GM23338 (cell line): Measurements from ENCODE around the gene ZNF513. TPM values are rescaled to one million over a fixed set of nuclear protein-coding genes. Genes with fewer than 3 reads are reported as not detected.

Source experiments
- ATAC-seq: fragments of 200-7000 bp; cut with Tn5 transposase; 3 replicates; pipeline ENCODE4 v1.9.1; 2020
- DNase-seq: peaks from one replicate; pipeline ENCODE4 v3.0.0-alpha.2; 2015; ENCODE audit warnings: low spot score
- H2AFZ ChIP-seq: fragments of 200-600 bp; sonication (generic); 2 replicates; pipeline ENCODE4 v1.8.0; 2016; ENCODE audit warnings: antibody characterized with exemption, mild to moderate bottlenecking, moderate library complexity
- H3F3A ChIP-seq: fragments of 200-600 bp; sonication (generic); replicated peaks from 2 replicates; pipeline ENCODE4 v1.8.0; 2017; ENCODE audit warnings: antibody characterized with exemption, mixed run types, low read depth
- H3K27ac ChIP-seq: fragments of 200-600 bp; sonication (generic); 2 replicates; pipeline ENCODE4 v1.6.1; 2016; ENCODE audit warnings: low read depth
- H3K27me3 ChIP-seq: fragments of 200-600 bp; sonication (generic); 2 replicates; pipeline ENCODE4 v1.8.0; 2016; ENCODE audit warnings: mild to moderate bottlenecking, mixed run types, moderate library complexity; ENCODE audit not compliant: insufficient read depth
- H3K36me3 ChIP-seq: fragments of 200-600 bp; sonication (generic); 2 replicates; pipeline ENCODE4 v1.8.0; 2016; ENCODE audit warnings: mild to moderate bottlenecking; ENCODE audit not compliant: insufficient read depth
- H3K4me1 ChIP-seq: fragments of 200-600 bp; sonication (generic); 2 replicates; pipeline ENCODE4 v1.8.0; 2016; ENCODE audit warnings: mild to moderate bottlenecking, moderate library complexity; ENCODE audit not compliant: insufficient read depth
- H3K4me2 ChIP-seq: fragments of 200-600 bp; sonication (generic); 2 replicates; pipeline ENCODE4 v1.7.1; 2017; ENCODE audit warnings: mixed run types
- H3K4me3 ChIP-seq: fragments of 200-600 bp; sonication (generic); 2 replicates; pipeline ENCODE4 v1.6.1; 2016; ENCODE audit warnings: mixed run types
- H3K79me2 ChIP-seq: fragments of 200-600 bp; sonication (generic); replicated peaks from 2 replicates; pipeline ENCODE4 v1.8.0; 2017; ENCODE audit warnings: mild to moderate bottlenecking; ENCODE audit not compliant: insufficient read depth
- H3K9me2 ChIP-seq: fragments of 200-600 bp; sonication (generic); 2 replicates; pipeline ENCODE4 v1.8.0; 2017; ENCODE audit not compliant: insufficient read depth
- H4K20me1 ChIP-seq: fragments of 200-600 bp; sonication (generic); replicated peaks from 2 replicates; pipeline ENCODE4 v1.8.0; 2017; ENCODE audit warnings: mild to moderate bottlenecking; ENCODE audit not compliant: insufficient read depth
- H3K27ac Mint-ChIP-seq: 2 replicates; pipeline ENCODE4 v1.8.0; 2020; ENCODE audit warnings: inconsistent platforms, mild to moderate bottlenecking, moderate library complexity, mixed read lengths
- H3K27me3 Mint-ChIP-seq: 3 replicates; pipeline ENCODE4 v1.8.0; 2022; ENCODE audit warnings: low read depth, mild to moderate bottlenecking, moderate library complexity, mixed read lengths, inconsistent platforms; ENCODE audit not compliant: insufficient read depth, poor library complexity
- H3K36me3 Mint-ChIP-seq: 3 replicates; pipeline ENCODE4 v1.8.0; 2021; ENCODE audit warnings: low read depth, mild to moderate bottlenecking, inconsistent platforms, moderate library complexity, mixed read lengths
- H3K4me1 Mint-ChIP-seq: 3 replicates; pipeline ENCODE4 v1.8.0; 2020; ENCODE audit warnings: mild to moderate bottlenecking, inconsistent platforms, mixed read lengths
- H3K4me3 Mint-ChIP-seq: 3 replicates; pipeline ENCODE4 v1.8.0; 2021; ENCODE audit warnings: moderate library complexity, mild to moderate bottlenecking, inconsistent platforms, mixed read lengths
- H3K9me3 Mint-ChIP-seq: 3 replicates; pipeline ENCODE4 v1.8.0; 2020; ENCODE audit warnings: moderate library complexity, mild to moderate bottlenecking, inconsistent platforms, mixed read lengths
- EZH2 ChIP-seq: fragments of 200-600 bp; sonication (generic); IDR thresholded peaks from one replicate; pipeline ENCODE4 v1.8.0; 2017; ENCODE audit warnings: antibody characterized with exemption, mild to moderate bottlenecking, low read depth; ENCODE audit not compliant: unreplicated experiment
- EZH2phosphoT487 ChIP-seq: fragments of 200-600 bp; sonication (generic); IDR thresholded peaks from one replicate; pipeline ENCODE4 v1.8.1; 2018; ENCODE audit warnings: antibody characterized with exemption; ENCODE audit not compliant: unreplicated experiment
- NANOG ChIP-seq: IDR thresholded peaks from 2 replicates; pipeline ENCODE4 v1.6.1; 2016; ENCODE audit warnings: antibody characterized with exemption, borderline replicate concordance
- ZNF331 ChIP-seq: fragments of 250-450 bp; sonication (Bioruptor Pico); IDR thresholded peaks from 2 replicates; pipeline ENCODE4 v1.5.0; 2020; ENCODE audit warnings: low read depth, mild to moderate bottlenecking, moderate library complexity
- polyA plus RNA-seq: library from polyadenylated mRNA; unstranded; fragments of >200 nt; fragmentation: Nextera tagmentation; extraction: Ambion mirVana; gene quantifications from 2 replicates; pipeline ENCODE4 v1.2.1, GENCODE V29; 2016
- total RNA-seq: library from RNA; depleted of rRNA; stranded (reverse); fragments of >200 nt; shearing (Covaris generic); gene quantifications from 2 replicates; pipeline ENCODE4 v1.2.3, GENCODE V29; 2014
- TF ChIP-seq, protein P1 (sequence below): fragments of 250-450 bp; sonication (Bioruptor Pico); IDR thresholded peaks from 2 replicates; pipeline ENCODE4 v1.5.0; 2020; ENCODE audit warnings: mild to moderate bottlenecking, moderate library complexity
- TF ChIP-seq, protein P2 (sequence below): IDR thresholded peaks from 2 replicates; pipeline ENCODE4 v1.6.1; 2016; ENCODE audit warnings: antibody characterized with exemption

Gene ZNF513
- total and polyA plus RNA-seq, 2 experiments from 2014 or later, result 10.4 to 13.2 TPM

DNA sequence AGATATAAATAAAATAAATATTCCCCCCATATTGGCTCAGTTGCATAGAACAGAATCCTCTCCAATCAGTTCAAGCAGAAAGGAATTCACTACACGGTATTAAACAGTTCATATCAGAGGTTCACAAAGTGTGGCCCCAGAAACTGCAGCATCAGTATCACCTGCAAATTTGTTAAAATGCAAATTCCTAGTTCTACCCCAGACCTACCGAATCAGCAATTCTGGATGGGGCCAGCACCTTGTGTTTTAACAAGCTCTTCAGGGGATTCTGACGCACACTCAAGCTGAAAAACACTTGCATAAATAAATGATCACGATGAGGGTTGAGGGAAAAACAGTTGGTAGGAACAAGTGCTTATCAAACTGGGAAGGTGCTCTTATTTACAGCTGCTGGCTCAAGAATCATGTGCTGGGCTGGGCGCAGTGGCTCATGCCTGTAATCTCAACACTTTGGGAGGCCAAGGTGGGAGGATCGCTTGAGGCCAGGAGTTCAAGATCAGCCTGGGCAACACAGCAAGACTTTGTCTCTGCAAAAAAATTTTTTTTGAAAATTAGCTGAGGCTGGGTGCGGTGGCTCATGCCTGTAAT is 30.3 kb downstream of the ZNF513 start (continued):
- TF ChIP-seq, protein P1, sequence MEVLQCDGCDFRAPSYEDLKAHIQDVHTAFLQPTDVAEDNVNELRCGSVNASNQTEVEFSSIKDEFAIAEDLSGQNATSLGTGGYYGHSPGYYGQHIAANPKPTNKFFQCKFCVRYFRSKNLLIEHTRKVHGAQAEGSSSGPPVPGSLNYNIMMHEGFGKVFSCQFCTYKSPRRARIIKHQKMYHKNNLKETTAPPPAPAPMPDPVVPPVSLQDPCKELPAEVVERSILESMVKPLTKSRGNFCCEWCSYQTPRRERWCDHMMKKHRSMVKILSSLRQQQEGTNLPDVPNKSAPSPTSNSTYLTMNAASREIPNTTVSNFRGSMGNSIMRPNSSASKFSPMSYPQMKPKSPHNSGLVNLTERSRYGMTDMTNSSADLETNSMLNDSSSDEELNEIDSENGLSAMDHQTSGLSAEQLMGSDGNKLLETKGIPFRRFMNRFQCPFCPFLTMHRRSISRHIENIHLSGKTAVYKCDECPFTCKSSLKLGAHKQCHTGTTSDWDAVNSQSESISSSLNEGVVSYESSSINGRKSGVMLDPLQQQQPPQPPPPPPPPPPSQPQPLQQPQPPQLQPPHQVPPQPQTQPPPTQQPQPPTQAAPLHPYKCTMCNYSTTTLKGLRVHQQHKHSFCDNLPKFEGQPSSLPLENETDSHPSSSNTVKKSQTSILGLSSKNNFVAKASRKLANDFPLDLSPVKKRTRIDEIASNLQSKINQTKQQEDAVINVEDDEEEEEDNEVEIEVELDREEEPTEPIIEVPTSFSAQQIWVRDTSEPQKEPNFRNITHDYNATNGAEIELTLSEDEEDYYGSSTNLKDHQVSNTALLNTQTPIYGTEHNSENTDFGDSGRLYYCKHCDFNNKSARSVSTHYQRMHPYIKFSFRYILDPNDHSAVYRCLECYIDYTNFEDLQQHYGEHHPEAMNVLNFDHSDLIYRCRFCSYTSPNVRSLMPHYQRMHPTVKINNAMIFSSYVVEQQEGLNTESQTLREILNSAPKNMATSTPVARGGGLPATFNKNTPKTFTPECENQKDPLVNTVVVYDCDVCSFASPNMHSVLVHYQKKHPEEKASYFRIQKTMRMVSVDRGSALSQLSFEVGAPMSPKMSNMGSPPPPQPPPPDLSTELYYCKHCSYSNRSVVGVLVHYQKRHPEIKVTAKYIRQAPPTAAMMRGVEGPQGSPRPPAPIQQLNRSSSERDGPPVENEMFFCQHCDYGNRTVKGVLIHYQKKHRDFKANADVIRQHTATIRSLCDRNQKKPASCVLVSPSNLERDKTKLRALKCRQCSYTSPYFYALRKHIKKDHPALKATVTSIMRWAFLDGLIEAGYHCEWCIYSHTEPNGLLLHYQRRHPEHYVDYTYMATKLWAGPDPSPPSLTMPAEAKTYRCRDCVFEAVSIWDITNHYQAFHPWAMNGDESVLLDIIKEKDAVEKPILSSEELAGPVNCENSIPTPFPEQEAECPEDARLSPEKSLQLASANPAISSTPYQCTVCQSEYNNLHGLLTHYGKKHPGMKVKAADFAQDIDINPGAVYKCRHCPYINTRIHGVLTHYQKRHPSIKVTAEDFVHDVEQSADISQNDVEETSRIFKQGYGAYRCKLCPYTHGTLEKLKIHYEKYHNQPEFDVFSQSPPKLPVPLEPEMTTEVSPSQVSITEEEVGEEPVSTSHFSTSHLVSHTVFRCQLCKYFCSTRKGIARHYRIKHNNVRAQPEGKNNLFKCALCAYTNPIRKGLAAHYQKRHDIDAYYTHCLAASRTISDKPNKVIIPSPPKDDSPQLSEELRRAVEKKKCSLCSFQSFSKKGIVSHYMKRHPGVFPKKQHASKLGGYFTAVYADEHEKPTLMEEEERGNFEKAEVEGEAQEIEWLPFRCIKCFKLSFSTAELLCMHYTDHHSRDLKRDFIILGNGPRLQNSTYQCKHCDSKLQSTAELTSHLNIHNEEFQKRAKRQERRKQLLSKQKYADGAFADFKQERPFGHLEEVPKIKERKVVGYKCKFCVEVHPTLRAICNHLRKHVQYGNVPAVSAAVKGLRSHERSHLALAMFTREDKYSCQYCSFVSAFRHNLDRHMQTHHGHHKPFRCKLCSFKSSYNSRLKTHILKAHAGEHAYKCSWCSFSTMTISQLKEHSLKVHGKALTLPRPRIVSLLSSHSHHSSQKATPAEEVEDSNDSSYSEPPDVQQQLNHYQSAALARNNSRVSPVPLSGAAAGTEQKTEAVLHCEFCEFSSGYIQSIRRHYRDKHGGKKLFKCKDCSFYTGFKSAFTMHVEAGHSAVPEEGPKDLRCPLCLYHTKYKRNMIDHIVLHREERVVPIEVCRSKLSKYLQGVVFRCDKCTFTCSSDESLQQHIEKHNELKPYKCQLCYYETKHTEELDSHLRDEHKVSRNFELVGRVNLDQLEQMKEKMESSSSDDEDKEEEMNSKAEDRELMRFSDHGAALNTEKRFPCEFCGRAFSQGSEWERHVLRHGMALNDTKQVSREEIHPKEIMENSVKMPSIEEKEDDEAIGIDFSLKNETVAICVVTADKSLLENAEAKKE (CRISPR knock-in tag), result no peak
- TF ChIP-seq ZNF331 (CRISPR knock-in tag), result no peak

DNA sequence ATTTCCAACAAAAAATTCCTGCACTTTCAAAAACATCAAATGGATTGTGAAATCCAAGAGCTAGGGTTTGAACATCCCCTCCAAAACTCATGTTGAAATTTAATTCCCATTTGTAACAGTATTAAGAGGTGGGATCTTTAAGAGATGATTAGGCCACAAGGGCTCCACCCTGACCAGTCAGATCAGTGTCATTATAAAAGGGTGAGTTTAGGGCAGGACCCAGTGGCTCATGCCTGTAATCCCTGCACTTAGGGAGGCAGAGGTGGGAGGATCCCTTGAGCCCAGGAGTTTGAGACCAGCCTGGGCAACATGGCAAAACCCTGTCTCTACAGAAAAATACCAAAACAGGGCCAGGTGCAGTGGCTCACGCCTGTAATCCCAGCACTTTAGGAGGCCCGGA is 32.9 kb downstream of the ZNF513 start:
- ATAC-seq (no peak), DNase-seq (no peak)
- Mint-ChIP-seq H3K4me1 (peaks cover 9% of the 10 kb centered on the region; the same call in 2 of the 3 replicates), H3K27me3 (peaks cover 2% of the 10 kb centered on the region), H3K27ac (no peak overlapping the region), H3K9me3 (no peaks in the 10 kb centered on the region), H3K36me3 (peaks cover 24% of the 10 kb centered on the region), H3K4me3 (no peak overlapping the region)
- peaks cover 17% of the 10 kb centered on the region for H3K36me3 ChIP-seq
- no peak overlapping the region for H2AFZ ChIP-seq
- H3K79me2 ChIP-seq, result peaks cover 97% of the 10 kb centered on the region
- H3K27me3 ChIP-seq, result no peaks in the 10 kb centered on the region
- H3K9me2 ChIP-seq, result no peaks in the 10 kb centered on the region
- H3K4me2 ChIP-seq, result no peak overlapping the region
- H3K4me1 ChIP-seq, result peaks cover 10% of the 10 kb centered on the region
- H3K27ac ChIP-seq, result no peak overlapping the region
- H3F3A ChIP-seq, result no peaks in the 10 kb centered on the region
- no peak overlapping the region for H3K4me3 ChIP-seq
- peaks cover 42% of the 10 kb centered on the region for H4K20me1 ChIP-seq
- TF ChIP-seq, protein P1 (CRISPR knock-in tag), result no peak
- TF ChIP-seq, protein P2, sequence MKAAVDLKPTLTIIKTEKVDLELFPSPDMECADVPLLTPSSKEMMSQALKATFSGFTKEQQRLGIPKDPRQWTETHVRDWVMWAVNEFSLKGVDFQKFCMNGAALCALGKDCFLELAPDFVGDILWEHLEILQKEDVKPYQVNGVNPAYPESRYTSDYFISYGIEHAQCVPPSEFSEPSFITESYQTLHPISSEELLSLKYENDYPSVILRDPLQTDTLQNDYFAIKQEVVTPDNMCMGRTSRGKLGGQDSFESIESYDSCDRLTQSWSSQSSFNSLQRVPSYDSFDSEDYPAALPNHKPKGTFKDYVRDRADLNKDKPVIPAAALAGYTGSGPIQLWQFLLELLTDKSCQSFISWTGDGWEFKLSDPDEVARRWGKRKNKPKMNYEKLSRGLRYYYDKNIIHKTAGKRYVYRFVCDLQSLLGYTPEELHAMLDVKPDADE, result no peak
- TF ChIP-seq NANOG (no peak), EZH2 (no peak), EZH2phosphoT487 (no peak)
